SK-N-MC (cell line): ENCODE data around the gene CNOT11.

Source experiments
- EZH2 ChIP-seq: fragments of 200-600 bp; sonication (generic); IDR thresholded peaks from one replicate; pipeline ENCODE4 v1.6.1; 2017; ENCODE audit warnings: antibody characterized with exemption
- FOXP2 ChIP-seq: optimal IDR thresholded peaks from 2 replicates; pipeline ENCODE3; 2011; ENCODE audit warnings: mild to moderate bottlenecking, moderate library complexity; ENCODE audit not compliant: insufficient read depth; ENCODE audit errors: extremely low read length, control extremely low read depth
- POLR2AphosphoS5 ChIP-seq: IDR thresholded peaks from 2 replicates; pipeline ENCODE4 v1.6.1; 2012; ENCODE audit warnings: mild to moderate bottlenecking, low read depth, low read length, borderline replicate concordance

GRCh38 chr2:101232770-101233169 is 19.9 kb upstream of the CNOT11 start:
- TF ChIP-seq FOXP2 = no peak
- no peak for TF ChIP-seq EZH2
- no peak for TF ChIP-seq POLR2AphosphoS5
